Cardiac muscle cell (in vitro differentiated cells and primary cell): ENCODE results near the gene KCTD14. TPM values are rescaled to one million over a fixed set of nuclear protein-coding genes. Genes with fewer than 3 reads are reported as not detected.

Experiments
- DNase-seq, 2 donors: peaks; one replicate each; pipeline versions ENCODE4 v3.0.0 to v3.0.0-alpha.2; 2010 to 2017; ENCODE audit warnings: low read depth in 1 of 2, low spot score in 1 of 2
- H3K27ac ChIP-seq: fragments of 200-600 bp; sonication (generic); 2 replicates; pipeline ENCODE4 v1.5.1; 2016
- H3K27me3 ChIP-seq: fragments of 200-600 bp; sonication (generic); 2 replicates; pipeline ENCODE4 v1.6.0; 2016; ENCODE audit warnings: control low read depth
- H3K36me3 ChIP-seq: fragments of 200-600 bp; sonication (generic); 2 replicates; pipeline ENCODE4 v1.5.1; 2016; ENCODE audit warnings: control low read depth
- H3K4me1 ChIP-seq: fragments of 200-600 bp; sonication (generic); 2 replicates; pipeline ENCODE4 v1.8.1; 2017; ENCODE audit warnings: low read depth, mild to moderate bottlenecking, mixed run types
- H3K4me3 ChIP-seq: fragments of 200-600 bp; sonication (generic); 2 replicates; pipeline ENCODE4 v1.5.1; 2016; ENCODE audit warnings: mild to moderate bottlenecking
- H3K9me3 ChIP-seq: fragments of 200-600 bp; sonication (generic); 2 replicates; pipeline ENCODE4 v1.5.1; 2017; ENCODE audit warnings: low read depth, mild to moderate bottlenecking, control low read depth
- CTCF ChIP-seq: IDR thresholded peaks from 2 replicates; pipeline ENCODE4 v1.5.1; 2012; ENCODE audit warnings: low read depth, mild to moderate bottlenecking, low read length
- polyA plus RNA-seq: library from polyadenylated mRNA; unstranded; fragments of >200 nt; fragmentation: Nextera tagmentation; extraction: Ambion mirVana; gene quantifications from 2 replicates; pipeline ENCODE4 v1.2.1, GENCODE V29; 2016
- total RNA-seq: library from RNA; depleted of rRNA; stranded (reverse); fragments of >200 nt; gene quantifications from 2 replicates; pipeline ENCODE4 v1.2.3, GENCODE V29; 2016

The KCTD14 gene, protein sequence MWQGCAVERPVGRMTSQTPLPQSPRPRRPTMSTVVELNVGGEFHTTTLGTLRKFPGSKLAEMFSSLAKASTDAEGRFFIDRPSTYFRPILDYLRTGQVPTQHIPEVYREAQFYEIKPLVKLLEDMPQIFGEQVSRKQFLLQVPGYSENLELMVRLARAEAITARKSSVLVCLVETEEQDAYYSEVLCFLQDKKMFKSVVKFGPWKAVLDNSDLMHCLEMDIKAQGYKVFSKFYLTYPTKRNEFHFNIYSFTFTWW
- 0.45 and 0.81 TPM in 2 replicates for total RNA-seq
- polyA plus RNA-seq: 0.23 and 0.96 TPM in 2 replicates

- H3K4me3 ChIP-seq: peak within 1 kb of the TSS; percentile 6
- peak; percentile 26 to 35 for DNase-seq
- H3K36me3 ChIP-seq: no peaks in the 10 kb centered on the region
- H3K4me1 ChIP-seq: no peaks in the 10 kb centered on the region
- H3K27ac ChIP-seq: no peak within 1 kb of the TSS
- H3K9me3 ChIP-seq: no peaks in the 10 kb centered on the region
- TF ChIP-seq CTCF: no peak
- no peaks in the 10 kb centered on the region for H3K27me3 ChIP-seq
Observed at GRCh38 chr11:78022397-78023396, at the start of gene KCTD14. TSS of gene KCTD14 (minus strand) at chr11:78023276. CDS start at chr11:78023249, 27 bp downstream.

GRCh38 chr11:78072455-78072854, 49.4 kb upstream of the KCTD14 start:
- Histone ChIP-seq H3K4me1 (no peaks in the 10 kb centered on the region), H3K27me3 (no peaks in the 10 kb centered on the region), H3K27ac (no peak overlapping the region), H3K36me3 (peaks cover 22% of the 10 kb centered on the region), H3K9me3 (no peaks in the 10 kb centered on the region), H3K4me3 (no peak overlapping the region)
- no peak for TF ChIP-seq CTCF
- no peak for DNase-seq

- H3K9me3 ChIP-seq: no peaks in the 10 kb centered on the region
- TF ChIP-seq CTCF: no peak
- H3K27me3 ChIP-seq: no peaks in the 10 kb centered on the region
- no peak overlapping the region for H3K27ac ChIP-seq
- H3K4me3 ChIP-seq: no peak overlapping the region
- H3K36me3 ChIP-seq: peaks cover 22% of the 10 kb centered on the region
- DNase-seq: no peak
- H3K4me1 ChIP-seq: no peaks in the 10 kb centered on the region
Observed at GRCh38 chr11:78071717-78072116, 48.6 kb upstream of the KCTD14 start.

DNA sequence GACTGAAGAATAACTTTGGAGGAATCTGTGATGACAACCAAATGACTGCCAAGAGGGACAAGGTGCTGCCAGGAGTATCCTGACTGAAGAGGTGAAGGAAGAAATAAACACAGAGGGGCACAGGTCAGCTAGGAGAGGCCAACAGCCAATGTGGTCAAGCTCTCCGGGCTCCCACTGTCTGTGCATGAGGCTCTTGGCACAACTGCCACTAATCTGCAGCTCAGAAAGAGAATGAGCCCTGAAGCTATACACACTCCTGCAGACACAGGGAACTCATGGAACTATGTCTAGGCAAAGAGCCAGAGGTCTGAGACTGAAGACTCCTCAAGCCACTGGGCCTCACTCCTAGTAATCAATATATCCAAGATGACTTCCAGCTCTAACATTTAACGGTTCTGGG, 47.5 kb upstream of the KCTD14 start:
- no peaks in the 10 kb centered on the region for H3K27me3 ChIP-seq
- no peak overlapping the region for H3K4me3 ChIP-seq
- peaks cover 22% of the 10 kb centered on the region for H3K36me3 ChIP-seq
- H3K9me3 ChIP-seq: no peaks in the 10 kb centered on the region
- DNase-seq: no peak
- H3K4me1 ChIP-seq: no peaks in the 10 kb centered on the region
- no peak overlapping the region for H3K27ac ChIP-seq
- TF ChIP-seq CTCF: no peak

DNA sequence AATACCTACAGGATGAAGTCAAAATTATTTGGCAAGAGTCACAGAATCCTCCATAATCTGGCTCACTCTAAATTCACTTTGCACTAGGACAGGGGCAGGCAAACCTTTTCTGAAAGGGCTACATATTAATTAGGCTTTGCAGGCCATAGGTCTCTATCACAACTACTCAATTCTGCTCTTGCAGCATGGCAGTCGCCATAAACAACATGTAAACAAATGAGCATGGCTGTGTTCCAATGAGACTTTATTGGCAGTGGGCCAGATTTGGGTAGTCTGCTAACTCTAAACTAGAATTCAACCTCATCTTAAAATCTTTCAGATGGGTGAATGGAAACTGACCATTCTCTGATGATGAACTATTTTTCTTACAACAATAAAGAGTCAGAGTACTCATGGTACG, 46.4 kb upstream of the KCTD14 start:
- peak in 1 of 2 donors; percentile 24 for DNase-seq
- Histone ChIP-seq H3K9me3 (no peaks in the 10 kb centered on the region), H3K4me3 (no peak overlapping the region), H3K4me1 (no peaks in the 10 kb centered on the region), H3K27me3 (no peaks in the 10 kb centered on the region), H3K36me3 (peaks cover 22% of the 10 kb centered on the region), H3K27ac (peak overlapping the region; percentile 6)
- TF ChIP-seq CTCF: no peak
